ENCODE data around the gene DPM2. TPM values are rescaled to one million over a fixed set of nuclear protein-coding genes. Genes with fewer than 3 reads are reported as not detected.

DPM2 gene
- total RNA-seq, 5 donors from 2014 or later (not counting 1 experiment from before 2014, with no cell fraction given): 32.3 to 66.5 (median 60.5) TPM

DNA sequence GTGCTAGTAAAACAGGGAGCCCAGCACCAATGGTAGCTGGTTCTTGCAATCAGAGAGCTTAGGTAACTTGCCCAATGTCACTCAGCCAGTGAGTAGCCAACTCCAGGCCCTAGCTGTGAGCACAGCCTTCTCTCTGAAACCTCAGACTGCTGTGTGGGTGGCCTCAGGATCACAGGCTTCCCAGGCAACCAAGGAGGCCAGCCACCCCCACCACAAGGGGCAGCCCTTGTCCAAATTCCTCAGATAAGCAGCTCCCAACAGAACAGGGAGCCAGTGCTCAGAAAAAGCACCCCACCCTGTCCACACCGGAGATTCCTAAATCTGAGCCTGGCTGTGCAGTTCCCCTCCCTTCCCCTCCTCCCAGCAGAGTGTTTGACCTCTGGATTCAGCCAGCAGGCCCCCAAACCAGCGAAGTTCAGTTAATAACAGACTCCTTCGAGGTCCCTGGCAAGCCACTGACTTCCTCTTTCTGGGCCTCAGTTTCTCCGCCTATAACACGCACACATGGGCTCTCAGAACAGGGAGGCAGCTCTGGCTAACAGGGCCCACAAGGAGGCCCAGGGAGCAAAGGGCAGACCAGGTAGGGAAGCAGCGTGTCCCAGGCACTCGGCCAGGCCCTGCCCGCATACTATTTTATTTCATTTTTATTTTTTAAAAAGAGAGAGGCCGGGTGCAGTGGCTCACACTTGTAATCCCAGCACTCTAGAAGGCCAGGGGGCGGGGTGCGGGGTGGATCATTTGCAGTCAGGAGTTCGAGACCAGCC, 40.4 kb upstream of the DPM2 start:
- ChIA-PET CTCF (interaction anchor here in 1 of 2 donors (1.8 to 2.4 kb wide), 3 partner anchors 23 to 57 kb away, joined by 5 to 10 read pairs (median 5); no protein-coding TSS in a partner anchor), POLR2A (interaction anchor here in 1 of 2 donors (0.9 to 1.0 kb wide), 2 partner anchors 22 to 51 kb away, joined by 3 read pairs; no protein-coding TSS in a partner anchor)
- Mint-ChIP-seq H3K4me3 (peak overlapping the region; percentile 91 to 97 (median 96)), H3K27ac (peak overlapping the region; percentile 88 to 99), H3K9me3 (no peaks in the 10 kb centered on the region), H3K36me3 (peaks cover 48% of the 10 kb centered on the region), H3K27me3 (no peaks in the 10 kb centered on the region), H3K4me1 (peaks cover 46 to 61% (median 58%) of the 10 kb centered on the region in 3 donors)
- DNase-seq (no peak), ATAC-seq (replicated peaks in 1 of 4) (no peak)
- H3K9me3 ChIP-seq: no peaks in the 10 kb centered on the region
- peaks cover 18 to 91% of the 10 kb centered on the region in 2 experiments for H3K4me1 ChIP-seq (ENCODE audit: control insufficient read depth in 1 of 2, extremely low read depth in 1 of 2, insufficient read depth in 2 of 2, low read length in 2 of 2)
- peak overlapping the region; percentile 79 for H3K27ac ChIP-seq (ENCODE audit: low read length)
- peaks cover 6 to 32% of the 10 kb centered on the region in 2 donors for H3K36me3 ChIP-seq (ENCODE audit: control insufficient read depth in 2 of 2, extremely low read depth in 1 of 2, insufficient read depth in 1 of 2, low read length in 1 of 2)
- WGBS (ENCODE audit: insufficient coverage): 11% methylated on average over 5 of the region's 12 CpGs
- peak overlapping the region; percentile 90 to 98 for H3K4me3 ChIP-seq (ENCODE audit: control insufficient read depth in 1 of 2, extremely low read depth in 1 of 2, low read length in 1 of 2)
- H3K27me3 ChIP-seq (replicated peaks in 1 of 2; ENCODE audit: control insufficient read depth in 2 of 2, extremely low read depth in 1 of 2, insufficient read depth in 2 of 2, low read length in 1 of 2): no peaks in the 10 kb centered on the region

DNA sequence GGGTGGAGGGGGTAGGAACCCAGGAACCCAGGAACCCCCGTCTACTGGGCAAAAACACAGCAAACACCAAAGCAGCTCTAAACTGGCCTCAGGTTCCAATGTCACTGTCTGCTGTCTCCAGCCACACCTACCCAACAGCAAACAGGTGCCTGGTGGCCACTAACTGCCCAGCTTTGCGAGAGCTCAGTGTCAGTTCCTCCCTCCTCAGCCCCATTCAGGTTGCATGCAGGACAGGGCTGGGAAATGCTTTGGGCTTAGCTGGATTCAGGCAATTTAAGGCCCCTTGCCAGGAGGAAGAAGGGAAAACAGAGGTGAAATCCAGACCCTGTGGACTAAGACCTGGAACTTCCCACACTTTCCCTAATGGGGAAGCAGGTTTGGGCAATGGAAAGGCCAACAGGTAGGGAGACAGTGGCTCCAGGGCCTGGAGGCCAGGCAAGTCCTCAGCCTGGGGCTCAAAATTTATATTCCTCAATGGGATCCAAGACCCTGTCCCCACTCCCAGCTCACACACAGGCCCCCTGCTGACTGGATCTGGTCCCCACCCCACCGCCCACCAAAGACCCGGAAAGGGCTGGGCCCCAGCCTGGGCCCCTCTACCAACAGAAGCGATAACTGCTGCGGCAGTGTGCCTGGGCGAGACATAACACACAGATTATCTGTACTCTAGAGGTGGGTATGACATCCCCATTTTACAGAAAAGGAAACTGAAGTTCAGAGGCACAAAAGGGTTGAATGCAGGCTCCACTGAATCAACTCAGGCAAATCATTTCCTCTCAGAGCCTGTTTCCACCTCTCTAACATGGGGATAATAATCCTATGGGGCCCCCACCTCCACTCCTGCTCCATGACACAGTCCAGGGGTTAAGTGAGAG, 39.6 kb upstream of the DPM2 start:
- Histone ChIP-seq H3K4me3 (ENCODE audit: control insufficient read depth in 1 of 2, extremely low read depth in 1 of 2, low read length in 1 of 2) (peak overlapping the region; percentile 90 to 98), H3K9me3 (no peaks in the 10 kb centered on the region), H3K27ac (ENCODE audit: low read length) (peak overlapping the region; percentile 79), H3K36me3 (ENCODE audit: control insufficient read depth in 2 of 2, extremely low read depth in 1 of 2, insufficient read depth in 1 of 2, low read length in 1 of 2) (peaks cover 12 to 32% of the 10 kb centered on the region in 2 donors), H3K27me3 (replicated peaks in 1 of 2; ENCODE audit: control insufficient read depth in 2 of 2, extremely low read depth in 1 of 2, insufficient read depth in 2 of 2, low read length in 1 of 2) (no peaks in the 10 kb centered on the region), H3K4me1 (ENCODE audit: control insufficient read depth in 1 of 2, extremely low read depth in 1 of 2, insufficient read depth in 2 of 2, low read length in 2 of 2) (peaks cover 14 to 91% of the 10 kb centered on the region in 2 experiments)
- no peak for ATAC-seq (replicated peaks in 1 of 4)
- ChIA-PET CTCF (interaction anchor here (1.3 to 2.4 kb wide), 3 partner anchors 22 to 58 kb away, joined by 5 to 10 read pairs (median 5); no protein-coding TSS in a partner anchor), POLR2A (interaction anchor here in 1 of 2 donors (0.6 to 0.9 kb wide), 2 partner anchors 22 to 53 kb away, joined by 3 to 4 read pairs; no protein-coding TSS in a partner anchor)
- H3K27ac Mint-ChIP-seq: peak overlapping the region; percentile 88 to 99
- peaks cover 45 to 61% (median 58%) of the 10 kb centered on the region in 3 donors for H3K4me1 Mint-ChIP-seq
- 40% methylated on average over 1 of the region's 7 CpGs for WGBS (ENCODE audit: insufficient coverage)
- peaks cover 48% of the 10 kb centered on the region for H3K36me3 Mint-ChIP-seq
- peak in 1 of 35 experiments; percentile 38 for DNase-seq
- H3K9me3 Mint-ChIP-seq: no peaks in the 10 kb centered on the region
- H3K4me3 Mint-ChIP-seq: peak overlapping the region; percentile 91 to 97 (median 96)
- no peaks in the 10 kb centered on the region for H3K27me3 Mint-ChIP-seq

DNA sequence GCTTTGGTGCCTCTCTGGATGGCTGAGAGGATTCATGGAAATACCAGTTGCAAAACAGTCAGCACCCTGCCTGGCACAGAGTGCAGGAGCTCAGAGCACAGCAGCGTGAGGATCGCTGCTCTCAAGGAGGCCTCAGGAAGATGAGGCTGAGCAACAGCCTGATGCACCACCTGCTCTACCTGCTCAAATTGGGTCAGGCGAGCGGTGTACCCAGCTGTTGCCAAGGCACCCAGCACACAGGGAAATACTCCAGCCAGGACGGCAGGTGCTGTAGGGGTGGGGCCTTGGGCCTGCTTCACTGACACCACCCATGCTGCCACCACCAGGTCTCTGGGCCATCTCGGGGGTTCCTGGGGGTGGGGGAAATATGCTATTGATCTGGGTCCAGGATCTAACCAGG, 38.8 kb upstream of the DPM2 start:
- peaks cover 11 to 91% of the 10 kb centered on the region in 2 experiments for H3K4me1 ChIP-seq (ENCODE audit: control insufficient read depth in 1 of 2, extremely low read depth in 1 of 2, insufficient read depth in 2 of 2, low read length in 2 of 2)
- DNase-seq (peak in 29 of 35 experiments; percentile 42 to 73 (median 56)), ATAC-seq (replicated peaks in 1 of 4) (peak in 1 of 4 experiments; percentile 19)
- Mint-ChIP-seq H3K27me3 (no peaks in the 10 kb centered on the region), H3K36me3 (peaks cover 51% of the 10 kb centered on the region), H3K4me1 (peaks cover 47 to 61% (median 60%) of the 10 kb centered on the region in 3 donors), H3K27ac (peak overlapping the region; percentile 88 to 99), H3K4me3 (peak overlapping the region; percentile 91 to 97 (median 96)), H3K9me3 (no peaks in the 10 kb centered on the region)
- H3K36me3 ChIP-seq (ENCODE audit: control insufficient read depth in 2 of 2, extremely low read depth in 1 of 2, insufficient read depth in 1 of 2, low read length in 1 of 2): peaks cover 12 to 32% of the 10 kb centered on the region in 2 donors
- CTCF ChIA-PET: interaction anchor here (0.7 to 2.0 kb wide), 4 partner anchors 21 to 58 kb away, joined by 3 to 5 read pairs (median 4); no protein-coding TSS in a partner anchor
- H3K27ac ChIP-seq (ENCODE audit: low read length): peak overlapping the region; percentile 79
- POLR2A ChIA-PET: interaction anchor here in 1 of 2 donors (0.6 kb wide), 1 partner anchor 53 kb away, joined by 4 read pairs; no protein-coding TSS in a partner anchor
- no peaks in the 10 kb centered on the region for H3K27me3 ChIP-seq (replicated peaks in 1 of 2; ENCODE audit: control insufficient read depth in 2 of 2, extremely low read depth in 1 of 2, insufficient read depth in 2 of 2, low read length in 1 of 2)
- no peaks in the 10 kb centered on the region for H3K9me3 ChIP-seq
- peak overlapping the region; percentile 90 to 98 for H3K4me3 ChIP-seq (ENCODE audit: control insufficient read depth in 1 of 2, extremely low read depth in 1 of 2, low read length in 1 of 2)
- WGBS (ENCODE audit: insufficient coverage): 20% methylated on average over 2 of the region's 6 CpGs

DNA sequence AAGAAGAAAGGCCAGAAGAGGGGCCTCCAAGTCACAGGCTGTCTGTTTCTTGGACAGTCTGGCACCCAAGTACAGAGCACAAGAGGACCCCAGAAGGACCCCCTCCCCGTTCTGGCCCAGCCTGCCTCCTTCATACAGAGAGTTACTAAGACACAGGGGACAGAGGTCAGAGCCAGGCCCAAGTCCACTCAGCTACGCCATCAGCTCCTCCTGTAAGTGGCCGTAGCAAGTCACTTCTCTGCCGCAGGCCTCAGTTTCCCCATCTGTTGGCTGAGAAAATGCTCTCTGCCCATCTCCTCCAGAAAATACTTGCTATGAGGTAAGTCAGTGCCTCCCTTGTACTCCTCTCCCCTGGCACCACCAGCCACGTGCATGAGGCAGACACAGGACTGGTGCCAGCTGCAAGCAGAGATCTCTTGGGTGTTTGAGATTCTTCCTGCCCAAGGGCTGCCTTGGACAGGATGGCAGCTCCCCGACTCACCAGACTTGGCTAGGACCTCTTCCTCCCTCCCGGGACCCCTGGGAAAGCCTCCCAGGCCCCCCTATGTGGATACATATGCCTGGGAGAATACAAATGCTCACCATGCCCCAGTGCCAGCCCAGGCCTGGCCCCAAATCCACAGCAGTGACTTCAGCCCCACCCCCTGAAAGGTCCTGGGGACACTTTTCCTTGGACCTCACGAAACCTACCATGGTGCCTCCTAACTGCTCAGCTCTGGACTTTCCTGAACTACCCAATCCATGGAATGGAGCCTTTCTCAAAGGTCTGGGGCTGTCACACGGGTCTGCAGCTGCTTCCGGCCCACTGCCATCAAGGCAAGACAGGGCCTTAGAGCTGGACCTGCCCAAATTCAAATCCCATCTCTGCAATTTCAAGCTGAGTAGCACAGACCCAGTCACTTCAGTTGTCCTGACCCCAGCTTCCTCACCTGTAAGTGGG, 38.0 kb upstream of the DPM2 start:
- peaks cover 12 to 32% of the 10 kb centered on the region in 2 donors for H3K36me3 ChIP-seq (ENCODE audit: control insufficient read depth in 2 of 2, extremely low read depth in 1 of 2, insufficient read depth in 1 of 2, low read length in 1 of 2)
- ChIA-PET POLR2A (interaction anchor here (0.5 to 0.6 kb wide), 3 partner anchors 10 to 54 kb away, joined by 3 to 9 read pairs (median 3); no protein-coding TSS in a partner anchor), CTCF (interaction anchor here (0.5 to 2.0 kb wide), 7 partner anchors 20 to 59 kb away, joined by 3 to 5 read pairs (median 3); no protein-coding TSS in a partner anchor)
- WGBS (ENCODE audit: insufficient coverage): 58% methylated on average over 8 of the region's 10 CpGs
- peak overlapping the region; percentile 79 for H3K27ac ChIP-seq (ENCODE audit: low read length)
- peaks cover 49 to 65% (median 62%) of the 10 kb centered on the region in 3 donors for H3K4me1 Mint-ChIP-seq
- peaks cover 51% of the 10 kb centered on the region for H3K36me3 Mint-ChIP-seq
- peak overlapping the region; percentile 91 to 97 (median 96) for H3K4me3 Mint-ChIP-seq
- DNase-seq (no peak), ATAC-seq (replicated peaks in 1 of 4) (no peak)
- H3K9me3 ChIP-seq: no peaks in the 10 kb centered on the region
- no peaks in the 10 kb centered on the region for H3K9me3 Mint-ChIP-seq
- H3K27me3 Mint-ChIP-seq: no peaks in the 10 kb centered on the region
- H3K27me3 ChIP-seq (replicated peaks in 1 of 2; ENCODE audit: control insufficient read depth in 2 of 2, extremely low read depth in 1 of 2, insufficient read depth in 2 of 2, low read length in 1 of 2): no peaks in the 10 kb centered on the region
- peak overlapping the region; percentile 88 to 99 for H3K27ac Mint-ChIP-seq
- peak overlapping the region; percentile 90 to 98 for H3K4me3 ChIP-seq (ENCODE audit: control insufficient read depth in 1 of 2, extremely low read depth in 1 of 2, low read length in 1 of 2)
- peaks cover 10 to 95% of the 10 kb centered on the region in 2 experiments for H3K4me1 ChIP-seq (ENCODE audit: control insufficient read depth in 1 of 2, extremely low read depth in 1 of 2, insufficient read depth in 2 of 2, low read length in 2 of 2)

DNA sequence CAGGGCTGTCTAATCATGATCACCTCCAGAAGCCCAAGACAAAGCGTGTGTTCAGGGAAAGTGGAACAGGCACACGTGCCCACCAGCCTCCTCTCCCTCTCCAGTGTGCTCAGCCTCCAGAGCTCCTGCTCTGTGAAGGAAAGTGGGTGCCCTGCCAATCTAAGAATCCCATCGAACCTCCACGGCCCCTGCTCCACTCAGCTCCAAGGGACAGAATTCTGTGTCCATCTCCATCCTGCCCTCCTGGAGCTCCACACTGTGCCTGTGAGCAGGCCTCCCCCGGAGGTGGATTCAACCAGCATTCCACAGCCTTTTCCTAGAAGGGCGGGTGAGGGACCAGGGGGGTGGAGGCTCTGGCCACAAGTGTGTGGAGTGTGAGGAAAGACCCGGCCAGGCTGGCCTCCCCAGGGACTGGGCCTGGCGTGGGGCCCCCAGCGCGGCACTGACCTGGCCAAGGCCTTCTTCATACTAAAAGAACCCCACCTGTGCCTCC, 37.2 kb upstream of the DPM2 start:
- peaks cover 58 to 73% (median 70%) of the 10 kb centered on the region in 3 donors for H3K4me1 Mint-ChIP-seq
- CTCF ChIA-PET: interaction anchor here in 1 of 2 donors (0.9 to 1.2 kb wide), 2 partner anchors 21 to 32 kb away, joined by 3 read pairs; no protein-coding TSS in a partner anchor
- Histone ChIP-seq H3K9me3 (no peaks in the 10 kb centered on the region), H3K36me3 (ENCODE audit: control insufficient read depth in 2 of 2, extremely low read depth in 1 of 2, insufficient read depth in 1 of 2, low read length in 1 of 2) (peaks cover 12 to 34% of the 10 kb centered on the region in 2 donors), H3K4me1 (ENCODE audit: control insufficient read depth in 1 of 2, extremely low read depth in 1 of 2, insufficient read depth in 2 of 2, low read length in 2 of 2) (peaks cover 15 to 100% of the 10 kb centered on the region in 2 experiments), H3K27ac (ENCODE audit: low read length) (peak overlapping the region; percentile 79), H3K27me3 (replicated peaks in 1 of 2; ENCODE audit: control insufficient read depth in 2 of 2, extremely low read depth in 1 of 2, insufficient read depth in 2 of 2, low read length in 1 of 2) (no peaks in the 10 kb centered on the region), H3K4me3 (ENCODE audit: control insufficient read depth in 1 of 2, extremely low read depth in 1 of 2, low read length in 1 of 2) (peak overlapping the region; percentile 90 to 98)
- POLR2A ChIA-PET: interaction anchor here (0.6 to 1.0 kb wide), 3 partner anchors 9 to 32 kb away, joined by 3 to 9 read pairs (median 3); no protein-coding TSS in a partner anchor
- ATAC-seq (replicated peaks in 1 of 4) (no peak), DNase-seq (no peak)
- H3K27ac Mint-ChIP-seq: peak overlapping the region; percentile 88 to 99
- no peaks in the 10 kb centered on the region for H3K9me3 Mint-ChIP-seq
- 14% methylated on average over 3 of the region's 10 CpGs for WGBS (ENCODE audit: insufficient coverage)
- peak overlapping the region; percentile 91 to 97 (median 96) for H3K4me3 Mint-ChIP-seq
- H3K27me3 Mint-ChIP-seq: no peaks in the 10 kb centered on the region
- H3K36me3 Mint-ChIP-seq: peaks cover 57% of the 10 kb centered on the region

Measured in T-cell (primary cell).